HG02571 (cell line): ENCODE data around the gene S1PR3.

ENCODE experiments used
- ATAC-seq: cut with Tn5 transposase; IDR thresholded peaks from one replicate; pipeline ENCODE4 v1.9.1; 2021; ENCODE audit warnings: mild to moderate bottlenecking, moderate library complexity; ENCODE audit not compliant: unreplicated experiment

The S1PR3 gene

DNA sequence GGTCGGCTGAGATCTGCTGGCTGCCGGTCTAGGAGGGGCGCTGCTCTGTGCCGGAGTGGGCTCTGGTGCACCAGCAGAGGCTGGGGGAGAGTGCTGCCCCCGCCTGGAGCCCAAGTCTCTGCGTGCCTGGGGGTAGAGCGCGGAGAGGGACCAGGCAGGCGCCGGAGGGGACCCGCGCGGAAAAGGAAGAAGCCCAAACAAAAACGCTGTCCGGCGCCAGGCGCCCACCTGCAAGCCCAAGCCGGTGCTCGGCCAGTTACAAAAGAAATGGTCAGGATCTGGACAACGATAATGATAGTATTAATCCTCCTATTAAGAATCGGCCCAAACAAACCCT is 571 bp upstream of the S1PR3 start:
- no peak for ATAC-seq

DNA sequence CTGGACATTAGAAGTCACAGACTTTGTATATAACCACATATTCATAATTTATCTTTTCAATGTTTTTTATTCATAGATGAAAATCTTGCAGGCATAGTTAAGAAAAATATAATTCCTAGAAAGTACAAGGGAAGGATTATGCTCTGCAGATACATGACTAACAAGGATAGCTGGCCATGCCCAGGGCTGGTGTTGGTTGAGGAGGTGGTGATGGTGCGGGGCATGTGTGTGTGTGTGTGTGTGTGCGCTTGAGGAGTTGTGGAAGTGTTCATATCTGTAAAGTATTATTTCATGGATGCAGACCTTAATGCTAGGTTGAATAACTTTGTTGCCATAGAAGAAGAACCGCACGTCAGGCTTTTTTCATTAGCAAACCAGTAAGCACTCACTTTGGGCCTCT is 1.3 kb downstream of the S1PR3 start:
- ATAC-seq = no peak

DNA sequence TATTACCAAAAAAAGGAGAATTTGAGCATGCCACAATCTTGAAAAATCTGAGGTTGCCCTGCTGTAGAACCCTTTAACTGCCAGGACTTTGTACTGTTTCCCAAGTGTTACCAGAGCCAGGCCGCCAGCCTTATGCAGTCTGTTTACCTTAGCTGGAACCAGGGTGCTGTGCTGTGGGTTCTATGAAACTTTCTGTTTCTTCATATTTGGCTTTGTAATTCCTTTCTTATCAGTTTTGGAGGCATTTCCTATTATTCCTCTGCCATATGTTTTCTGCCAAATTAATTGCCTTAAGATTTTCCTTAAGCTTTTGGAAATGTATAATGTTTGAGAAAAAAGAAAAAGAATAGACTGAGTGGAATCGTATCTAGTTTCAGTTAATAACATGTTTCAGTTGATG is 2.1 kb downstream of the S1PR3 start:
- no peak for ATAC-seq

DNA sequence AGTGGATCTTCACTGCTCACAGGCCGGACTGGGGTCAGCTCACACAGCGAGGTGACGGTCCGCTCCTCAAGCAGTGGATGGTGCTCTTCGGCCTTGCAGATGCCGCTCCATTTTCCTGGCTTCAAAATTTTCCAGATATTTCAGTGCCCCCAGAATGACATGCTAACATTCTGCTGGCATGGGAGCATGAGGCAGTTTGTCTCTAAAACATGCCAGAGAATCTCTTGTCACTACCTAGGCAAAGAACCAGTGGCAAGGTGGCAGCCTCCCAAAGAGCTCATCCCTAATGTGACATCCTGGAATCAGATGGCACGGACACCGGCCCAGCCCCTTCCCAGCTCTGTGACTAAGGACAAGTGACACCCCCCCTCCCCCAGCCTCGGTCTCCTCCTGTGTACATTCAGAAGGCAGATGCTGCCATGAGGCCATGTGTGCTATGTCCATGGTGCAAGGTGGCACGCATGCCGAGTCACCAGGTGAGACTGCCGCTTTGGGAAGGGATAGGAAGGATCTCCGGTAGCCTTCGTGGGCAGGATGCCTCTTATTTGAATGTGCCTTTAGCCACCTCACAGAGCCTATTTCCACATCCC is 2.7 kb downstream of the S1PR3 start:
- no peak for ATAC-seq

GRCh38 chr9:88994469-88995199 is 3.4 kb downstream of the S1PR3 start:
- no peak for ATAC-seq

- no peak for ATAC-seq
These were observed 3.9 kb downstream of the S1PR3 start for GRCh38 chr9:88995200-88995577.

DNA sequence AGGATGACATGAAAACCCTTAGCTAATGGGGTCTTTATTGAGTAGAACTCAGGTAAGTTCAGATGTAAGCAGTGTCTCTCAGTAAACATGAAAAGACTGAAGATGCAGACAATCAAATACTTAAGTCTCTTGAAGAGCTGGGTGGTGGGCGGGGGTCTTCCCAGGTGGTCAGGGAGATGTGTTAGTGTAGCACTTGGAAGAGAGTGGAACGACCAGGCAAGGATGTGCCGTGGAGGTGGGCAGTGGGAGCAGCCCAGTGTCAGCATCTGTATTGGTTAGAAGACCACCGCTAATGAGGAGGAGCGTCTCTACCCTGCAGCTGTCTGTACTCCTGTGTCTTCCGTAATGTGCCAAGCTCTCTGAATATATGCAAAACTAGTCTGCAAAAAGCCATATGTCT is 4.4 kb downstream of the S1PR3 start:
- ATAC-seq = no peak

- ATAC-seq = no peak
These were observed 5.0 kb downstream of the S1PR3 start for GRCh38 chr9:88996046-88996920.

- no peak for ATAC-seq
These were observed 5.6 kb downstream of the S1PR3 start for GRCh38 chr9:88996921-88997235.

DNA sequence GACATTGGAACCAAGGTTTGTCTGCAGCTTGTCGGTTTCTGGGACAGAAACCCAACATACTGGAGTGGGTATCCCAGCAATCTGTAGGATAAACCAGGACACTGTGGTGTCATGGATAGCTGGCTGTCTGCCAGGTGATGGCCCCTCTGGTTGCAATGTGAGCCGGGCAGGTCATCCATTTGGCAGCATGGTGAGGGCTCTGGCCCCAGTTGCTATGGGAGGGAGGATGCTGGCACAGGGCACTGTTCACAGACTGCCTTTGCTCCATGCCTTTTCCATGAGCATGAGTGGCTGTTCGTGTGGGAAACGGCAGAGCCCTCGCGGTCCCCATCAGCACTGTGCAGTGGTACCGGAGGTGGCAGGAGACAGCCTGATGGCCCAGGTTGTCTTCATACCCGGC is 6.4 kb downstream of the S1PR3 start:
- no peak for ATAC-seq

GRCh38 chr9:88998503-88998902 is 7.2 kb downstream of the S1PR3 start:
- ATAC-seq = no peak

DNA sequence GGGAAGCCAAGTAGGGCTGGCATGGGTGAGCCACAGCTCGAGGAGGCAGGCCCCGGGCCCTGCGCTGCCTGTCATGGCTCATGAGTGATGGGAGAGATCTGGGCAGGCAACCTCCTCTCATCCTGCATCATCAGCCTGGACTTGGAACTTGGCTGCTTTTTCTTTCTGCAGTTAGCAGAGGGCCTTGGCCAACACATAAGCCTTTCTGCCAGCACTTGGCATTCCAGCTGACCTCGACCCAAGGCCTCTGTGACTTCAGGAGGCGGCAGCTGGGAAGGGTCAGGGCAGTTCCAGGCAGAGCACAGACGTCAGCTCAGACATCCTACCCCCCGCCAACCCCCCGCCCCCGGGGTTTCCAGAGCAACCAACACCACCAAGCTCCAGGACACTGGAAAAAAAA is 7.6 kb downstream of the S1PR3 start:
- no peak for ATAC-seq

- ATAC-seq = no peak
These were observed 9.1 kb downstream of the S1PR3 start for GRCh38 chr9:89000371-89000781.

DNA sequence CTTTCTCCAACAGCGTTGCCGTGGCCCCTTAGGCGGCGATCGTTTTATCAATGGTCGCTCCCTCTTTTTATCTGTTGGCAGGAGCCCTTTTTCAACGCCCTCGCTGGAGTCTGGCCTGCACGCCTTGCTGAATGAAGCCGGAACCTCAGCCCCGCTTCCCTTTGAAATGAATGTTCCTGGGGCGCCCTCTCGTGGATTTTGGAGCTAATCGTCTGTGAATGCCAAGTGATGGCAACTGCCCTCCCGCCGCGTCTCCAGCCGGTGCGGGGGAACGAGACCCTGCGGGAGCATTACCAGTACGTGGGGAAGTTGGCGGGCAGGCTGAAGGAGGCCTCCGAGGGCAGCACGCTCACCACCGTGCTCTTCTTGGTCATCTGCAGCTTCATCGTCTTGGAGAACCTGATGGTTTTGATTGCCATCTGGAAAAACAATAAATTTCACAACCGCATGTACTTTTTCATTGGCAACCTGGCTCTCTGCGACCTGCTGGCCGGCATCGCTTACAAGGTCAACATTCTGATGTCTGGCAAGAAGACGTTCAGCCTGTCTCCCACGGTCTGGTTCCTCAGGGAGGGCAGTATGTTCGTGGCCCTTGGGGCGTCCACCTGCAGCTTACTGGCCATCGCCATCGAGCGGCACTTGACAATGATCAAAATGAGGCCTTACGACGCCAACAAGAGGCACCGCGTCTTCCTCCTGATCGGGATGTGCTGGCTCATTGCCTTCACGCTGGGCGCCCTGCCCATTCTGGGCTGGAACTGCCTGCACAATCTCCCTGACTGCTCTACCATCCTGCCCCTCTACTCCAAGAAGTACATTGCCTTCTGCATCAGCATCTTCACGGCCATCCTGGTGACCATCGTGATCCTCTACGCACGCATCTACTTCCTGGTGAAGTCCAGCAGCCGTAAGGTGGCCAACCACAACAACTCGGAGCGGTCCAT is 10.0 kb downstream of the S1PR3 start:
- ATAC-seq = no peak

DNA sequence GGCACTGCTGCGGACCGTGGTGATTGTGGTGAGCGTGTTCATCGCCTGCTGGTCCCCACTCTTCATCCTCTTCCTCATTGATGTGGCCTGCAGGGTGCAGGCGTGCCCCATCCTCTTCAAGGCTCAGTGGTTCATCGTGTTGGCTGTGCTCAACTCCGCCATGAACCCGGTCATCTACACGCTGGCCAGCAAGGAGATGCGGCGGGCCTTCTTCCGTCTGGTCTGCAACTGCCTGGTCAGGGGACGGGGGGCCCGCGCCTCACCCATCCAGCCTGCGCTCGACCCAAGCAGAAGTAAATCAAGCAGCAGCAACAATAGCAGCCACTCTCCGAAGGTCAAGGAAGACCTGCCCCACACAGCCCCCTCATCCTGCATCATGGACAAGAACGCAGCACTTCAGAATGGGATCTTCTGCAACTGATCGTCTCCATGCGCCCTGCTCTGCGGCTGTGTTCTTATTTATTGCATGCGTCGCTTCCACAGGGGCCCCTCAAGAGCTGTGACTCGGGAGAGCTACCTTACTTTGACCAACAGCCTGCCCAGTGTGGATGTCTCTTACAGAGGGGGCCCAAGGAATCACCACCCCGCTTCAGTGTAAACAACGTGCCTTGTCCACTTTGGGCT is 10.8 kb downstream of the S1PR3 start:
- ATAC-seq = no peak

DNA sequence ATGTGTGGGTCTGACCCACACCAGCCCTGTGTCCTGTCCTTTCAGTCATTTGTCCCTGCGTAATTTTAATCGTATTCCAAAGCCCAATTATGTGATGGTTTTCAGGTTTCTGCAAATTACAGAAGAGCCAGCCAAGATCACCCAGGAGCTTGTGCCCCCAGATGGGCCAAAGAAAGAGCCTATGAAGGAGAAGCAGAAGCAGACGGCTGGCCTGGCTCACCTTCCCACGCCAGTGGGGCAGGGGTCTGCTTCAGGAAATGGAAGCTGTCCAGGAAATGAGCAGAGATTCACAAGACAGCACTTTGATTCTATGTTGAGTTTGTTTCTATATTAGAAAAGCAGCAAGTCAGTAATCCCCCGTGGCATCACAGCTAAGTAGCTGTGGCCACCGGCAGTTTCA is 11.7 kb downstream of the S1PR3 start:
- no peak for ATAC-seq

DNA sequence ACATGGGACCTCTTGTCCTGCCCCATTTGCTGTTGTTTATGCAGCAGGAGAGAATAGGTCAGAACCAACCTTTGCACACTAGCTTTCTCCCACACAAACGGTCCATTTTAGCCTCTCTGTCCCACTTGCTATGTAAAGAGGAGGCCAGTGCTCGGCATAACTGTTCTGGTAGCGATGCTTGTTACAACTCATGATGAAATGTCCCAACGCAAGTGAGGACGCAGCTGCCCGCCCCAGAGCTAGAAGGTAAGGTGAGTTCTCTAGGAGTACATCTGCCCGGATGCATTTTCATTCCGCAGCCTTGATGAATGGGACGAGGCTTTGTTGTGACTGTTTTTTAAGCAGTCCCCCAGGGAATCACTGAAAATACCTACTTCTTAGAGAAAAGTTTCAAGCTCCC is 14.1 kb downstream of the S1PR3 start:
- ATAC-seq = no peak

- ATAC-seq = no peak
These were observed 15.0 kb downstream of the S1PR3 start for GRCh38 chr9:89006267-89006666.

DNA sequence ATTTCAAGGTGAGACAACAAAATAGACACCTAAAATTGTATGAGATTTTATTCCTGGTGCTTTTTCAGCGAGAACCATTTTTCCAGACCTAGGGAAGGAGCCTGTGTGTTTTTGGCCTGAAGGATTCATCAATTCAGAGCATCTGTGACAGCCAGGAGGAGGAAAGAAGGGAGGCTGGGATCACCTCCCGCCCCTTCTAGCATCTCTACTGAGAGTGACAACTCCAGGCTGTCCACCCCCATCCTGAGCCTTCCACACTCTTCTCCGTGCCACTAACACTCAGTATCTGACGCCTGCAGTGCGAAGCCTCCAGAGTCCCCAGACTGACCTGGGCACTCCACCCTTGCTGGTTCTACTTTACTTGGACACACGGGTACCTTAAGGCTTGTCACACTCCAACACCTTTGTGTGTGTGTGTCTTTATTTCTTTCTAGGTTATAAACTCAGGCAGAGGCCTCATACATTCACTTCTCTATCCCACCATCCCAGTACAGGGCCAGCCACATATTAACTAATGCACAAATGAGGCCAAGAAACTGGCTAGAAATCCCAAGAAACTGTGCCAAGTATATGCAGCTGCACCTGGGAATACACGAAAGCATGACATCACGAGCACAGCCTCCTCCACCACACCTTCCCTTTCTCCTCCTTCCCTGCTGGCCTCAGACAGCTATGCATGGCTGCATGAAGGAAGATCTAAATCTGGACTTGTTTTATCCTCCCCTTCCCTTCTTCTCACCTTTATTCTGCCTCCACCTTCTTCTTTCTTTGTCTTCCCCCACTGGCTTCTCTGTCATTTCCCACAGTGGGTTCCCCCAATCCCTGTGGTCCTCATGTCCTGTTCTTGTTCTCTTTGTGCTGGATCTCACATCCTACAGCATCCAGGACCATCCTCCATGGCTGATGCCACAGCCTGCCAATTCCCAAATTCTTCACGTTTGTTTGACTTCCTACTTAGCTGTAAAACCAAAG is 16.0 kb downstream of the S1PR3 start:
- ATAC-seq = no peak
